ENCODE results near the gene FAM219B.

DNA sequence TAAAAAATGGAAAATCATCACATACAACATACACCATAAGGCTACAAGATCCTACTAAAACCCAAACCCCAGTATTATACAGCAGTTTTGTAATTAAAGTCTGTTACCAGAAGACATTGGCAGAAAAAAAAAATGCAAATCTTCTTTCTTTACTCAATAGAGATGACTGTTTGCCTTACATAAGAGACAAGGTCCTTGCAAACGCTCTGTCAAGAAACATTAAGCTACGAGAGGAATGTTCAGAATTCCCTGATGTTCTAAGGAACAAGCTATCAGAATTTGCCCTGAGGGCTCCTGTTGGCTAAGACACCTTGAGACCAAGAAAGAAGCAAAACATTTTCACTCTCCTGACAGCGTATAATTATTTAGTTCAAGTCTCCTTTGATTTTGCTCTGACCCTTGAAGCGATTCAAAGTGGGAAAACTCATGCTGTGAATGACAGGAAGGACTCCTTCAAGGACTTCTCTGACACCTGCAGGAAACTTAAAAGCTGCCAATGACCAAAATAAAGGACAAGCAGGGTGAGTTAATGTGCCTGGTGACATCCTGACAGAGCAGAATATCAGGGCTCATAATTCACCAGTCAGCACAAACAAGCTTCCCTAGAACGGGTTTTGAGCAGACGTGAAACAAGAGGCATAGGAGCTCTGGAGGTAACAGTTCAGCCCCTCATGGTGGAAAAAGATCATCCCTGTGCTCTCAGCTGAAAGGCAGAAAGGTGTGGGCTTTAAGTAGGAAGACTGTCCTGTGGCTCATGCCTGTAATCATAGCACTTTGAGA, 36.0 kb downstream of the FAM219B start:
- TF ChIP-seq, protein P1, sequence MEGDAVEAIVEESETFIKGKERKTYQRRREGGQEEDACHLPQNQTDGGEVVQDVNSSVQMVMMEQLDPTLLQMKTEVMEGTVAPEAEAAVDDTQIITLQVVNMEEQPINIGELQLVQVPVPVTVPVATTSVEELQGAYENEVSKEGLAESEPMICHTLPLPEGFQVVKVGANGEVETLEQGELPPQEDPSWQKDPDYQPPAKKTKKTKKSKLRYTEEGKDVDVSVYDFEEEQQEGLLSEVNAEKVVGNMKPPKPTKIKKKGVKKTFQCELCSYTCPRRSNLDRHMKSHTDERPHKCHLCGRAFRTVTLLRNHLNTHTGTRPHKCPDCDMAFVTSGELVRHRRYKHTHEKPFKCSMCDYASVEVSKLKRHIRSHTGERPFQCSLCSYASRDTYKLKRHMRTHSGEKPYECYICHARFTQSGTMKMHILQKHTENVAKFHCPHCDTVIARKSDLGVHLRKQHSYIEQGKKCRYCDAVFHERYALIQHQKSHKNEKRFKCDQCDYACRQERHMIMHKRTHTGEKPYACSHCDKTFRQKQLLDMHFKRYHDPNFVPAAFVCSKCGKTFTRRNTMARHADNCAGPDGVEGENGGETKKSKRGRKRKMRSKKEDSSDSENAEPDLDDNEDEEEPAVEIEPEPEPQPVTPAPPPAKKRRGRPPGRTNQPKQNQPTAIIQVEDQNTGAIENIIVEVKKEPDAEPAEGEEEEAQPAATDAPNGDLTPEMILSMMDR (IDR thresholded peaks at IDR 0.05 in 4 of 5, conservative IDR thresholded peaks at IDR 0.05 in 1 of 5), result no peak
- TF ChIP-seq POLR2A (IDR thresholded peaks at IDR 0.05), result no peak

Measured in gastrocnemius medialis (tissue), 4 donors.